GM23338 (cell line): ENCODE results near the gene CACNA2D3. TPM values are rescaled to one million over a fixed set of nuclear protein-coding genes. Genes with fewer than 3 reads are reported as not detected.

Experiments used
- ATAC-seq: fragments of 200-7000 bp; cut with Tn5 transposase; 3 replicates; pipeline ENCODE4 v1.9.1; 2020
- DNase-seq: peaks from one replicate; pipeline ENCODE4 v3.0.0-alpha.2; 2015; ENCODE audit warnings: low spot score
- H2AFZ ChIP-seq: fragments of 200-600 bp; sonication (generic); 2 replicates; pipeline ENCODE4 v1.8.0; 2016; ENCODE audit warnings: antibody characterized with exemption, mild to moderate bottlenecking, moderate library complexity
- H3F3A ChIP-seq: fragments of 200-600 bp; sonication (generic); replicated peaks from 2 replicates; pipeline ENCODE4 v1.8.0; 2017; ENCODE audit warnings: antibody characterized with exemption, mixed run types, low read depth
- H3K27ac ChIP-seq: fragments of 200-600 bp; sonication (generic); 2 replicates; pipeline ENCODE4 v1.6.1; 2016; ENCODE audit warnings: low read depth
- H3K27me3 ChIP-seq: fragments of 200-600 bp; sonication (generic); 2 replicates; pipeline ENCODE4 v1.8.0; 2016; ENCODE audit warnings: mild to moderate bottlenecking, mixed run types, moderate library complexity; ENCODE audit not compliant: insufficient read depth
- H3K36me3 ChIP-seq: fragments of 200-600 bp; sonication (generic); 2 replicates; pipeline ENCODE4 v1.8.0; 2016; ENCODE audit warnings: mild to moderate bottlenecking; ENCODE audit not compliant: insufficient read depth
- H3K4me1 ChIP-seq: fragments of 200-600 bp; sonication (generic); 2 replicates; pipeline ENCODE4 v1.8.0; 2016; ENCODE audit warnings: mild to moderate bottlenecking, moderate library complexity; ENCODE audit not compliant: insufficient read depth
- H3K4me2 ChIP-seq: fragments of 200-600 bp; sonication (generic); 2 replicates; pipeline ENCODE4 v1.7.1; 2017; ENCODE audit warnings: mixed run types
- H3K4me3 ChIP-seq: fragments of 200-600 bp; sonication (generic); 2 replicates; pipeline ENCODE4 v1.6.1; 2016; ENCODE audit warnings: mixed run types
- H3K79me2 ChIP-seq: fragments of 200-600 bp; sonication (generic); replicated peaks from 2 replicates; pipeline ENCODE4 v1.8.0; 2017; ENCODE audit warnings: mild to moderate bottlenecking; ENCODE audit not compliant: insufficient read depth
- H3K9me2 ChIP-seq: fragments of 200-600 bp; sonication (generic); 2 replicates; pipeline ENCODE4 v1.8.0; 2017; ENCODE audit not compliant: insufficient read depth
- H4K20me1 ChIP-seq: fragments of 200-600 bp; sonication (generic); replicated peaks from 2 replicates; pipeline ENCODE4 v1.8.0; 2017; ENCODE audit warnings: mild to moderate bottlenecking; ENCODE audit not compliant: insufficient read depth
- H3K27ac Mint-ChIP-seq: 2 replicates; pipeline ENCODE4 v1.8.0; 2020; ENCODE audit warnings: inconsistent platforms, mild to moderate bottlenecking, moderate library complexity, mixed read lengths
- H3K27me3 Mint-ChIP-seq: 3 replicates; pipeline ENCODE4 v1.8.0; 2022; ENCODE audit warnings: low read depth, mild to moderate bottlenecking, moderate library complexity, mixed read lengths, inconsistent platforms; ENCODE audit not compliant: insufficient read depth, poor library complexity
- H3K36me3 Mint-ChIP-seq: 3 replicates; pipeline ENCODE4 v1.8.0; 2021; ENCODE audit warnings: low read depth, mild to moderate bottlenecking, inconsistent platforms, moderate library complexity, mixed read lengths
- H3K4me1 Mint-ChIP-seq: 3 replicates; pipeline ENCODE4 v1.8.0; 2020; ENCODE audit warnings: mild to moderate bottlenecking, inconsistent platforms, mixed read lengths
- H3K4me3 Mint-ChIP-seq: 3 replicates; pipeline ENCODE4 v1.8.0; 2021; ENCODE audit warnings: moderate library complexity, mild to moderate bottlenecking, inconsistent platforms, mixed read lengths
- H3K9me3 Mint-ChIP-seq: 3 replicates; pipeline ENCODE4 v1.8.0; 2020; ENCODE audit warnings: moderate library complexity, mild to moderate bottlenecking, inconsistent platforms, mixed read lengths
- CREB1 ChIP-seq: fragments of 250-450 bp; sonication (Bioruptor Pico); IDR thresholded peaks from 2 replicates; pipeline ENCODE4 v1.5.0; 2020; ENCODE audit warnings: low read depth, mild to moderate bottlenecking, moderate library complexity
- CTCF ChIP-seq, 2 experiments: fragments of 200-600 bp in 1 of 2; sonication (generic) in 1 of 2; conservative IDR thresholded peaks; 2 replicates each; pipeline versions ENCODE4 v1.5.1 to v1.6.1; 2016 to 2017; ENCODE audit warnings: antibody characterized with exemption in 2 of 2, low read depth in 2 of 2, mild to moderate bottlenecking in 2 of 2, moderate library complexity in 1 of 2
- EZH2 ChIP-seq: fragments of 200-600 bp; sonication (generic); IDR thresholded peaks from one replicate; pipeline ENCODE4 v1.8.0; 2017; ENCODE audit warnings: antibody characterized with exemption, mild to moderate bottlenecking, low read depth; ENCODE audit not compliant: unreplicated experiment
- EZH2phosphoT487 ChIP-seq: fragments of 200-600 bp; sonication (generic); IDR thresholded peaks from one replicate; pipeline ENCODE4 v1.8.1; 2018; ENCODE audit warnings: antibody characterized with exemption; ENCODE audit not compliant: unreplicated experiment
- JUNB ChIP-seq: IDR thresholded peaks from one replicate; pipeline ENCODE4 v1.6.1; 2016; ENCODE audit warnings: antibody characterized with exemption; ENCODE audit not compliant: unreplicated experiment
- NANOG ChIP-seq: IDR thresholded peaks from 2 replicates; pipeline ENCODE4 v1.6.1; 2016; ENCODE audit warnings: antibody characterized with exemption, borderline replicate concordance
- POLR2AphosphoS5 ChIP-seq: IDR thresholded peaks from 2 replicates; pipeline ENCODE4 v1.6.1; 2016; ENCODE audit warnings: antibody characterized with exemption, low read depth
- REST ChIP-seq: IDR thresholded peaks from one replicate; pipeline ENCODE4 v1.6.1; 2018; ENCODE audit warnings: antibody characterized with exemption; ENCODE audit not compliant: unreplicated experiment
- STAT1 ChIP-seq: IDR thresholded peaks from one replicate; pipeline ENCODE4 v1.6.1; 2016; ENCODE audit warnings: antibody characterized with exemption; ENCODE audit not compliant: unreplicated experiment
- ZNF114 ChIP-seq: fragments of 250-450 bp; sonication (Bioruptor Pico); IDR thresholded peaks from 2 replicates; pipeline ENCODE4 v1.5.0; 2020; ENCODE audit warnings: mild to moderate bottlenecking, moderate library complexity
- ZNF331 ChIP-seq: fragments of 250-450 bp; sonication (Bioruptor Pico); IDR thresholded peaks from 2 replicates; pipeline ENCODE4 v1.5.0; 2020; ENCODE audit warnings: low read depth, mild to moderate bottlenecking, moderate library complexity
- polyA plus RNA-seq: library from polyadenylated mRNA; unstranded; fragments of >200 nt; fragmentation: Nextera tagmentation; extraction: Ambion mirVana; gene quantifications from 2 replicates; pipeline ENCODE4 v1.2.1, GENCODE V29; 2016
- total RNA-seq: library from RNA; depleted of rRNA; stranded (reverse); fragments of >200 nt; shearing (Covaris generic); gene quantifications from 2 replicates; pipeline ENCODE4 v1.2.3, GENCODE V29; 2014
- TF ChIP-seq, protein P1 (sequence below): fragments of 250-450 bp; sonication (Bioruptor Pico); IDR thresholded peaks from 2 replicates; pipeline ENCODE4 v1.5.0; 2020; ENCODE audit warnings: mild to moderate bottlenecking, moderate library complexity
- TF ChIP-seq, protein P2 (sequence below): IDR thresholded peaks from 2 replicates; pipeline ENCODE4 v1.6.1; 2016; ENCODE audit warnings: antibody characterized with exemption

Gene CACNA2D3
- total and polyA plus RNA-seq, 2 experiments from 2014 or later, result 2.2 to 2.3 TPM

DNA sequence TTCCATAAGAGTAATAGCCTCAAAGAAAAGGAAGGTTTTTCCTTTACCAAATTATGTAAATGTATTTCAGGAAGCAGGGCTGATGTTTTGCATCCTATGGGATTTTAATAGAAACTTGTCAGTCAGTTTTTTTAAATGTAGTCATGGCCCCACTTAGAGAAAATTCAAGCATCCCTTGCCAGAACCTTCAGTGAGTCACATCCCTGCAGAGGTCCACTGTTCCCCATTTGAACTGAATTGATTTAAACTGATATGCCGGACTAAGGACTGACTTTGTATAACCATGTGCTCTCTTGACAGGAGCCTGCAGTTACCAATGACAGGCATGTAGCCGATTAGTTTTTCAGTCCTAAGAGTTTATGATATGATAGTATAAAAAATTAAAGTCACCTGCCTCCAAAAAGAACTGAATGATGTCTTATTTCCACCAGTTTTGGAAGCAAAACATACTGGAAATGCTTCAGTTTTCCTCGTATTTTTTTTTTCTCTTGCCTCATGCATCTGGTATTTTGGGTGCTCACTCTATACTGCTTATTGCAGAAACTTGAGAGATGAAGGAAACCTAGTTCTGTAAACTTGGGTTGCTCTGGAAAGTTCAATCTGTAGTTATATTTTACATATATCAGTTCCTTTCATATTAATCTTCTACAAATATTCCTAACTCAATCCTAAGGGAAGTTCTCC is 774.8 kb downstream of the CACNA2D3 start:
- H3K27ac ChIP-seq, result no peak overlapping the region
- H3K36me3 Mint-ChIP-seq, result no peaks in the 10 kb centered on the region; the same call in 2 of the 3 replicates
- no peaks in the 10 kb centered on the region for H3K27me3 ChIP-seq
- H3K79me2 ChIP-seq, result no peaks in the 10 kb centered on the region
- no peak overlapping the region for H2AFZ ChIP-seq
- no peaks in the 10 kb centered on the region for H3K9me2 ChIP-seq
- no peak overlapping the region for H3K4me3 ChIP-seq
- TF ChIP-seq, protein P1, sequence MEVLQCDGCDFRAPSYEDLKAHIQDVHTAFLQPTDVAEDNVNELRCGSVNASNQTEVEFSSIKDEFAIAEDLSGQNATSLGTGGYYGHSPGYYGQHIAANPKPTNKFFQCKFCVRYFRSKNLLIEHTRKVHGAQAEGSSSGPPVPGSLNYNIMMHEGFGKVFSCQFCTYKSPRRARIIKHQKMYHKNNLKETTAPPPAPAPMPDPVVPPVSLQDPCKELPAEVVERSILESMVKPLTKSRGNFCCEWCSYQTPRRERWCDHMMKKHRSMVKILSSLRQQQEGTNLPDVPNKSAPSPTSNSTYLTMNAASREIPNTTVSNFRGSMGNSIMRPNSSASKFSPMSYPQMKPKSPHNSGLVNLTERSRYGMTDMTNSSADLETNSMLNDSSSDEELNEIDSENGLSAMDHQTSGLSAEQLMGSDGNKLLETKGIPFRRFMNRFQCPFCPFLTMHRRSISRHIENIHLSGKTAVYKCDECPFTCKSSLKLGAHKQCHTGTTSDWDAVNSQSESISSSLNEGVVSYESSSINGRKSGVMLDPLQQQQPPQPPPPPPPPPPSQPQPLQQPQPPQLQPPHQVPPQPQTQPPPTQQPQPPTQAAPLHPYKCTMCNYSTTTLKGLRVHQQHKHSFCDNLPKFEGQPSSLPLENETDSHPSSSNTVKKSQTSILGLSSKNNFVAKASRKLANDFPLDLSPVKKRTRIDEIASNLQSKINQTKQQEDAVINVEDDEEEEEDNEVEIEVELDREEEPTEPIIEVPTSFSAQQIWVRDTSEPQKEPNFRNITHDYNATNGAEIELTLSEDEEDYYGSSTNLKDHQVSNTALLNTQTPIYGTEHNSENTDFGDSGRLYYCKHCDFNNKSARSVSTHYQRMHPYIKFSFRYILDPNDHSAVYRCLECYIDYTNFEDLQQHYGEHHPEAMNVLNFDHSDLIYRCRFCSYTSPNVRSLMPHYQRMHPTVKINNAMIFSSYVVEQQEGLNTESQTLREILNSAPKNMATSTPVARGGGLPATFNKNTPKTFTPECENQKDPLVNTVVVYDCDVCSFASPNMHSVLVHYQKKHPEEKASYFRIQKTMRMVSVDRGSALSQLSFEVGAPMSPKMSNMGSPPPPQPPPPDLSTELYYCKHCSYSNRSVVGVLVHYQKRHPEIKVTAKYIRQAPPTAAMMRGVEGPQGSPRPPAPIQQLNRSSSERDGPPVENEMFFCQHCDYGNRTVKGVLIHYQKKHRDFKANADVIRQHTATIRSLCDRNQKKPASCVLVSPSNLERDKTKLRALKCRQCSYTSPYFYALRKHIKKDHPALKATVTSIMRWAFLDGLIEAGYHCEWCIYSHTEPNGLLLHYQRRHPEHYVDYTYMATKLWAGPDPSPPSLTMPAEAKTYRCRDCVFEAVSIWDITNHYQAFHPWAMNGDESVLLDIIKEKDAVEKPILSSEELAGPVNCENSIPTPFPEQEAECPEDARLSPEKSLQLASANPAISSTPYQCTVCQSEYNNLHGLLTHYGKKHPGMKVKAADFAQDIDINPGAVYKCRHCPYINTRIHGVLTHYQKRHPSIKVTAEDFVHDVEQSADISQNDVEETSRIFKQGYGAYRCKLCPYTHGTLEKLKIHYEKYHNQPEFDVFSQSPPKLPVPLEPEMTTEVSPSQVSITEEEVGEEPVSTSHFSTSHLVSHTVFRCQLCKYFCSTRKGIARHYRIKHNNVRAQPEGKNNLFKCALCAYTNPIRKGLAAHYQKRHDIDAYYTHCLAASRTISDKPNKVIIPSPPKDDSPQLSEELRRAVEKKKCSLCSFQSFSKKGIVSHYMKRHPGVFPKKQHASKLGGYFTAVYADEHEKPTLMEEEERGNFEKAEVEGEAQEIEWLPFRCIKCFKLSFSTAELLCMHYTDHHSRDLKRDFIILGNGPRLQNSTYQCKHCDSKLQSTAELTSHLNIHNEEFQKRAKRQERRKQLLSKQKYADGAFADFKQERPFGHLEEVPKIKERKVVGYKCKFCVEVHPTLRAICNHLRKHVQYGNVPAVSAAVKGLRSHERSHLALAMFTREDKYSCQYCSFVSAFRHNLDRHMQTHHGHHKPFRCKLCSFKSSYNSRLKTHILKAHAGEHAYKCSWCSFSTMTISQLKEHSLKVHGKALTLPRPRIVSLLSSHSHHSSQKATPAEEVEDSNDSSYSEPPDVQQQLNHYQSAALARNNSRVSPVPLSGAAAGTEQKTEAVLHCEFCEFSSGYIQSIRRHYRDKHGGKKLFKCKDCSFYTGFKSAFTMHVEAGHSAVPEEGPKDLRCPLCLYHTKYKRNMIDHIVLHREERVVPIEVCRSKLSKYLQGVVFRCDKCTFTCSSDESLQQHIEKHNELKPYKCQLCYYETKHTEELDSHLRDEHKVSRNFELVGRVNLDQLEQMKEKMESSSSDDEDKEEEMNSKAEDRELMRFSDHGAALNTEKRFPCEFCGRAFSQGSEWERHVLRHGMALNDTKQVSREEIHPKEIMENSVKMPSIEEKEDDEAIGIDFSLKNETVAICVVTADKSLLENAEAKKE (CRISPR knock-in tag), result no peak
- no peak for TF ChIP-seq EZH2phosphoT487
- no peak for TF ChIP-seq CTCF (conservative IDR thresholded peaks at IDR 0.05; ENCODE audit: low read depth in 2 of 2)
- TF ChIP-seq, protein P2, sequence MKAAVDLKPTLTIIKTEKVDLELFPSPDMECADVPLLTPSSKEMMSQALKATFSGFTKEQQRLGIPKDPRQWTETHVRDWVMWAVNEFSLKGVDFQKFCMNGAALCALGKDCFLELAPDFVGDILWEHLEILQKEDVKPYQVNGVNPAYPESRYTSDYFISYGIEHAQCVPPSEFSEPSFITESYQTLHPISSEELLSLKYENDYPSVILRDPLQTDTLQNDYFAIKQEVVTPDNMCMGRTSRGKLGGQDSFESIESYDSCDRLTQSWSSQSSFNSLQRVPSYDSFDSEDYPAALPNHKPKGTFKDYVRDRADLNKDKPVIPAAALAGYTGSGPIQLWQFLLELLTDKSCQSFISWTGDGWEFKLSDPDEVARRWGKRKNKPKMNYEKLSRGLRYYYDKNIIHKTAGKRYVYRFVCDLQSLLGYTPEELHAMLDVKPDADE, result no peak
- TF ChIP-seq STAT1, result no peak
- no peak for TF ChIP-seq ZNF331 (CRISPR knock-in tag)
- no peak for TF ChIP-seq JUNB
- TF ChIP-seq CREB1 (CRISPR knock-in tag), result no peak
- no peak for TF ChIP-seq REST
- no peak for TF ChIP-seq ZNF114 (CRISPR knock-in tag)
- TF ChIP-seq NANOG, result no peak
- no peak for TF ChIP-seq EZH2
- TF ChIP-seq POLR2AphosphoS5, result no peak
- ATAC-seq, result no peak
- H3K4me1 ChIP-seq, result 0 out of 2 replicates have a peak, but pooled peaks cover 4% of the 10 kb centered on the region
- peaks cover 2% of the 10 kb centered on the region for H3K27me3 Mint-ChIP-seq
- no peaks in the 10 kb centered on the region; the same call in 1 of the 2 replicates for H3K36me3 ChIP-seq
- H3K4me1 Mint-ChIP-seq, result peaks cover 13% of the 10 kb centered on the region; the same call in 2 of the 3 replicates
- no peaks in the 10 kb centered on the region for H3K9me3 Mint-ChIP-seq
- no peaks in the 10 kb centered on the region for H4K20me1 ChIP-seq
- H3K4me3 Mint-ChIP-seq, result no peak overlapping the region
- no peaks in the 10 kb centered on the region for H3F3A ChIP-seq
- no peak for DNase-seq
- no peak overlapping the region for H3K27ac Mint-ChIP-seq
- H3K4me2 ChIP-seq, result no peak overlapping the region
